Measurements from ENCODE around the gene ELAVL2. TPM values are rescaled to one million over a fixed set of nuclear protein-coding genes. Genes with fewer than 3 reads are reported as not detected.

ELAVL2 gene
- total RNA-seq, 1 donor from 2014 or later = under 0.01 TPM

GRCh38 chr9:23663536-23663935 lies 162.5 kb downstream of the ELAVL2 start:
- DNase-seq (ENCODE audit: low read depth in 2 of 2) = no peak

GRCh38 chr9:23663125-23663524 lies 162.9 kb downstream of the ELAVL2 start:
- DNase-seq (ENCODE audit: low read depth in 2 of 2) = no peak

GRCh38 chr9:23662320-23662719 lies 163.7 kb downstream of the ELAVL2 start:
- no peak for DNase-seq (ENCODE audit: low read depth in 2 of 2)

- no peak for DNase-seq (ENCODE audit: low read depth in 2 of 2)
These were observed 166.6 kb downstream of the ELAVL2 start for GRCh38 chr9:23659346-23660006.

- DNase-seq (ENCODE audit: low read depth in 2 of 2) = no peak
These were observed 167.4 kb downstream of the ELAVL2 start for GRCh38 chr9:23658376-23659258.

GRCh38 chr9:23651051-23651450 lies 175.0 kb downstream of the ELAVL2 start:
- DNase-seq (ENCODE audit: low read depth in 2 of 2) = no peak

GRCh38 chr9:23648651-23649050 lies 177.4 kb downstream of the ELAVL2 start:
- DNase-seq (ENCODE audit: low read depth in 2 of 2) = no peak

- no peak for DNase-seq (ENCODE audit: low read depth in 2 of 2)
These were observed 181.1 kb downstream of the ELAVL2 start for GRCh38 chr9:23644896-23645295.

GRCh38 chr9:23644326-23644725 lies 181.7 kb downstream of the ELAVL2 start:
- DNase-seq (ENCODE audit: low read depth in 2 of 2) = no peak

GRCh38 chr9:23643656-23644258 lies 182.3 kb downstream of the ELAVL2 start:
- no peak for DNase-seq (ENCODE audit: low read depth in 2 of 2)

Measured in lung microvascular endothelial cell (primary cell).